HEK293 (cell line): ENCODE data around the gene PCDHA11.
"Not testable (repeated sequence)": the region's sequence is repeated elsewhere in the genome, so short reads cannot be mapped to it uniquely, and the experiment has no call there.

Experiments used
- CTCF ChIA-PET: fragments of 350-600 bp; formaldehyde crosslinking; extraction: SDS; loops from one replicate; lab custom pipeline; 2021; ENCODE audit warnings: antibody characterized with exemption; lab: Yijun Ruan, JAX
- POLR2A ChIA-PET: fragments of 300-600 bp; formaldehyde crosslinking; extraction: SDS; loops from one replicate; lab custom pipeline; 2020; ENCODE audit warnings: antibody characterized with exemption, inconsistent platforms; lab: Yijun Ruan, JAX
- H3K27ac ChIP-seq: fragments of 200-500 bp; sonication (Bioruptor generic); 2 replicates; pipeline ENCODE4 v1.5.1; 2014; ENCODE audit warnings: low read depth, low read length, control low read depth, inconsistent platforms; ENCODE audit errors: extremely low read depth
- H3K36me3 ChIP-seq, 2 experiments: fragments of 200-500 bp in 1 of 2; sonication (Bioruptor generic) in 1 of 2; 1 replicate in 1 of 2; 2 replicates in 1 of 2; pipeline ENCODE4 v1.5.1; 2014 to 2017; ENCODE audit warnings: inconsistent platforms in 2 of 2, low read length in 2 of 2; ENCODE audit not compliant: control insufficient read depth in 2 of 2, insufficient read depth in 1 of 2
- H3K4me1 ChIP-seq: fragments of 200-500 bp; sonication (Bioruptor generic); 2 replicates; pipeline ENCODE4 v1.5.1; 2014; ENCODE audit warnings: mild to moderate bottlenecking, low read length, inconsistent platforms; ENCODE audit not compliant: control insufficient read depth, insufficient read depth
- H3K4me3 ChIP-seq: 2 replicates; pipeline ENCODE4 v1.5.1; 2011; ENCODE audit warnings: low read depth, mild to moderate bottlenecking, control low read depth, low read length, moderate library complexity
- H3K9me3 ChIP-seq: fragments of 200-500 bp; sonication (Bioruptor generic); 2 replicates; pipeline ENCODE4 v1.5.1; 2014; ENCODE audit warnings: low read depth, low read length, inconsistent platforms; ENCODE audit not compliant: control insufficient read depth, insufficient read depth
- EGR2 ChIP-seq: fragments of 450-650 bp; formaldehyde crosslinking; IDR thresholded peaks from 2 replicates; pipeline ENCODE4 v1.5.1; 2016; ENCODE audit warnings: low read depth, missing biosample characterization, missing genetic modification characterization
- GFI1B ChIP-seq: fragments of 450-650 bp; formaldehyde crosslinking; IDR thresholded peaks from 2 replicates; pipeline ENCODE4 v1.5.1; 2016; ENCODE audit warnings: missing biosample characterization, missing genetic modification characterization
- GLIS1 ChIP-seq: fragments of 450-650 bp; formaldehyde crosslinking; IDR thresholded peaks from 2 replicates; pipeline ENCODE4 v1.5.1; 2016; ENCODE audit warnings: missing biosample characterization, missing genetic modification characterization
- KLF16 ChIP-seq: fragments of 450-650 bp; formaldehyde crosslinking; IDR thresholded peaks from 2 replicates; pipeline ENCODE4 v1.5.1; 2017; ENCODE audit warnings: missing biosample characterization, missing genetic modification characterization
- KLF8 ChIP-seq: fragments of 450-650 bp; formaldehyde crosslinking; IDR thresholded peaks from 2 replicates; pipeline ENCODE4 v1.5.1; 2016; ENCODE audit warnings: missing biosample characterization, missing genetic modification characterization
- OSR2 ChIP-seq: fragments of 450-650 bp; formaldehyde crosslinking; IDR thresholded peaks from 2 replicates; pipeline ENCODE4 v1.5.1; 2016; ENCODE audit warnings: missing biosample characterization, missing genetic modification characterization
- OVOL3 ChIP-seq: fragments of 450-650 bp; formaldehyde crosslinking; IDR thresholded peaks from 2 replicates; pipeline ENCODE4 v1.5.1; 2016; ENCODE audit warnings: missing biosample characterization, missing genetic modification characterization
- ZBTB7A ChIP-seq: fragments of 450-650 bp; formaldehyde crosslinking; IDR thresholded peaks from 2 replicates; pipeline ENCODE4 v1.5.1; 2016; ENCODE audit warnings: low read depth, missing biosample characterization, missing genetic modification characterization
- ZNF223 ChIP-seq: fragments of 450-650 bp; formaldehyde crosslinking; IDR thresholded peaks from 2 replicates; pipeline ENCODE4 v1.5.1; 2016; ENCODE audit warnings: missing biosample characterization, missing genetic modification characterization
- ZNF248 ChIP-seq: fragments of 450-650 bp; formaldehyde crosslinking; IDR thresholded peaks from 2 replicates; pipeline ENCODE4 v1.5.1; 2017; ENCODE audit warnings: missing biosample characterization, missing genetic modification characterization
- ZNF426 ChIP-seq: fragments of 450-650 bp; formaldehyde crosslinking; IDR thresholded peaks from 2 replicates; pipeline ENCODE4 v1.5.1; 2017; ENCODE audit warnings: missing biosample characterization, missing genetic modification characterization, mild to moderate bottlenecking, inconsistent platforms, moderate library complexity
- ZNF654 ChIP-seq: fragments of 450-650 bp; formaldehyde crosslinking; IDR thresholded peaks from 2 replicates; pipeline ENCODE4 v1.5.1; 2016; ENCODE audit warnings: low read depth, missing biosample characterization, missing genetic modification characterization
- ZNF76 ChIP-seq: fragments of 450-650 bp; formaldehyde crosslinking; IDR thresholded peaks from 2 replicates; pipeline ENCODE4; 2016; ENCODE audit warnings: low read depth, missing biosample characterization, missing genetic modification characterization, borderline replicate concordance
- ZNF830 ChIP-seq: fragments of 450-650 bp; IDR thresholded peaks from 2 replicates; pipeline ENCODE4 v1.5.0; 2018; ENCODE audit warnings: missing biosample characterization, missing genetic modification characterization, low read depth, mild to moderate bottlenecking, moderate library complexity
- TF ChIP-seq, protein P1 (sequence below): fragments of 450-650 bp; formaldehyde crosslinking; IDR thresholded peaks from 2 replicates; pipeline ENCODE4 v1.5.1; 2016; ENCODE audit warnings: missing biosample characterization, missing genetic modification characterization
- TF ChIP-seq, protein P2 (sequence below): fragments of 450-650 bp; formaldehyde crosslinking; conservative IDR thresholded peaks from 2 replicates; pipeline ENCODE4 v1.5.1; 2016; ENCODE audit warnings: low read depth, missing biosample characterization, missing genetic modification characterization
- TF ChIP-seq, protein P3 (sequence below): fragments of 450-650 bp; formaldehyde crosslinking; IDR thresholded peaks from 2 replicates; pipeline ENCODE4 v1.5.1; 2017; ENCODE audit warnings: missing biosample characterization, mild to moderate bottlenecking, missing genetic modification characterization, moderate library complexity

PCDHA11 gene

GRCh38 chr5:140828362-140828737 lies 40.4 kb upstream of the PCDHA11 start:
- POLR2A ChIA-PET: no interaction called here
- TF ChIP-seq ZNF830 (tag by site-specific recombination): no peak
- no peak for TF ChIP-seq ZNF76 (tag by site-specific recombination)
- TF ChIP-seq KLF8 (tag by site-specific recombination): no peak
- no peak for TF ChIP-seq OSR2
- TF ChIP-seq ZNF654: no peak
- no peak for TF ChIP-seq KLF16 (tag by site-specific recombination)
- TF ChIP-seq OVOL3: no peak
- no peak for TF ChIP-seq GFI1B (tag by site-specific recombination)
- TF ChIP-seq, protein P1, sequence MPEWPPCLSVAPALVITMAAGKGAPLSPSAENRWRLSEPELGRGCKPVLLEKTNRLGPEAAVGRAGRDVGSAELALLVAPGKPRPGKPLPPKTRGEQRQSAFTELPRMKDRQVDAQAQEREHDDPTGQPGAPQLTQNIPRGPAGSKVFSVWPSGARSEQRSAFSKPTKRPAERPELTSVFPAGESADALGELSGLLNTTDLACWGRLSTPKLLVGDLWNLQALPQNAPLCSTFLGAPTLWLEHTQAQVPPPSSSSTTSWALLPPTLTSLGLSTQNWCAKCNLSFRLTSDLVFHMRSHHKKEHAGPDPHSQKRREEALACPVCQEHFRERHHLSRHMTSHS (tag by site-specific recombination): no peak
- TF ChIP-seq ZNF426: no peak
- TF ChIP-seq, protein P2, sequence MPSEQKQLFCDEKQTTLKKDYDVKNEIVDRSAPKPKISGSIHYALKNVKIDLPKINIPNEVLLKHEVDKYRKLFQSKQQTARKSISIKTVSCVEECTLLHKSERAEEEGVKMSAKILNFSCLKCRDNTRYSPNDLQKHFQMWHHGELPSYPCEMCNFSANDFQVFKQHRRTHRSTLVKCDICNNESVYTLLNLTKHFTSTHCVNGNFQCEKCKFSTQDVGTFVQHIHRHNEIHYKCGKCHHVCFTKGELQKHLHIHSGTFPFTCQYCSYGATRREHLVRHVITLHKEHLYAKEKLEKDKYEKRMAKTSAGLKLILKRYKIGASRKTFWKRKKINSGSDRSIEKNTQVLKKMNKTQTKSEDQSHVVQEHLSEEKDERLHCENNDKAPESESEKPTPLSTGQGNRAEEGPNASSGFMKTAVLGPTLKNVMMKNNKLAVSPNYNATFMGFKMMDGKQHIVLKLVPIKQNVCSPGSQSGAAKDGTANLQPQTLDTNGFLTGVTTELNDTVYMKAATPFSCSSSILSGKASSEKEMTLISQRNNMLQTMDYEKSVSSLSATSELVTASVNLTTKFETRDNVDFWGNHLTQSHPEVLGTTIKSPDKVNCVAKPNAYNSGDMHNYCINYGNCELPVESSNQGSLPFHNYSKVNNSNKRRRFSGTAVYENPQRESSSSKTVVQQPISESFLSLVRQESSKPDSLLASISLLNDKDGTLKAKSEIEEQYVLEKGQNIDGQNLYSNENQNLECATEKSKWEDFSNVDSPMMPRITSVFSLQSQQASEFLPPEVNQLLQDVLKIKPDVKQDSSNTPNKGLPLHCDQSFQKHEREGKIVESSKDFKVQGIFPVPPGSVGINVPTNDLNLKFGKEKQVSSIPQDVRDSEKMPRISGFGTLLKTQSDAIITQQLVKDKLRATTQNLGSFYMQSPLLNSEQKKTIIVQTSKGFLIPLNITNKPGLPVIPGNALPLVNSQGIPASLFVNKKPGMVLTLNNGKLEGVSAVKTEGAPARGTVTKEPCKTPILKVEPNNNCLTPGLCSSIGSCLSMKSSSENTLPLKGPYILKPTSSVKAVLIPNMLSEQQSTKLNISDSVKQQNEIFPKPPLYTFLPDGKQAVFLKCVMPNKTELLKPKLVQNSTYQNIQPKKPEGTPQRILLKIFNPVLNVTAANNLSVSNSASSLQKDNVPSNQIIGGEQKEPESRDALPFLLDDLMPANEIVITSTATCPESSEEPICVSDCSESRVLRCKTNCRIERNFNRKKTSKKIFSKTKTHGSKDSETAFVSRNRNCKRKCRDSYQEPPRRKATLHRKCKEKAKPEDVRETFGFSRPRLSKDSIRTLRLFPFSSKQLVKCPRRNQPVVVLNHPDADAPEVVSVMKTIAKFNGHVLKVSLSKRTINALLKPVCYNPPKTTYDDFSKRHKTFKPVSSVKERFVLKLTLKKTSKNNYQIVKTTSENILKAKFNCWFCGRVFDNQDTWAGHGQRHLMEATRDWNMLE (tag by site-specific recombination): no peak
- no peak for TF ChIP-seq ZNF223 (tag by site-specific recombination)
- TF ChIP-seq ZNF248: no peak
- TF ChIP-seq EGR2 (tag by site-specific recombination): no peak
- no peak for TF ChIP-seq ZBTB7A
- TF ChIP-seq, all 188 proteins: peak for 0
- CTCF ChIA-PET: no interaction called here
- Histone ChIP-seq H3K9me3 (no peaks in the 10 kb centered on the region), H3K4me3 (no peak overlapping the region), H3K27ac (no peak overlapping the region), H3K36me3 (no peaks in the 10 kb centered on the region), H3K4me1 (no peaks in the 10 kb centered on the region)

GRCh38 chr5:140829511-140830501 lies 39.0 kb upstream of the PCDHA11 start:
- H3K9me3 ChIP-seq, POLR2A ChIA-PET, H3K36me3 ChIP-seq, H3K4me3 ChIP-seq, H3K4me1 ChIP-seq, H3K27ac ChIP-seq: not testable (repeated sequence)
- CTCF ChIA-PET: interaction anchor here (0.8 to 0.9 kb wide), 2 partner anchors 12 to 31 kb away, joined by 3 read pairs; no protein-coding TSS in a partner anchor

DNA sequence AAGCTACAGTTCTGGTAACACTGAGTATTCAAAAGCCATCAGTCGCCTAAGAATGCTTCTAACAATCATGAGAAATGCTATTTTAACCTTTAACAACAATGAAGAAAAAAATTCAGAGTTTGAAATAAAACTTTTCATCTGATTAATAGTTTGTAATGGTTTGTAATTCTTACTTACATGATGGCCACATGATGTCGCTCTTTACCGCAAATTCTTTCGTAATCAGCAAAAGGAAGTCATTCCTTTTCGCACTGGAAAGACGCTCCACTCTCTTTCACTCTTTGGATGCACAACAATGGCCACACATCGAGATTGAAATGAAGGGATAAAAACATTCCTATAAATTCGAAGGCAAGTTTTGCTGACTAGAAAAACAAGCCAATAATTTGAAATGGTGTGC lies 34.8 kb upstream of the PCDHA11 start, which contains the start of gene PCDHA7:
PCDHA7 (plus strand) TSS at position 277 of the 400 bp plus-strand sequence; CDS start at position 392, 115 bp downstream.
- no peaks in the 10 kb centered on the region for H3K4me1 ChIP-seq
- no peak within 1 kb of the TSS for H3K4me3 ChIP-seq
- TF ChIP-seq, protein P3, sequence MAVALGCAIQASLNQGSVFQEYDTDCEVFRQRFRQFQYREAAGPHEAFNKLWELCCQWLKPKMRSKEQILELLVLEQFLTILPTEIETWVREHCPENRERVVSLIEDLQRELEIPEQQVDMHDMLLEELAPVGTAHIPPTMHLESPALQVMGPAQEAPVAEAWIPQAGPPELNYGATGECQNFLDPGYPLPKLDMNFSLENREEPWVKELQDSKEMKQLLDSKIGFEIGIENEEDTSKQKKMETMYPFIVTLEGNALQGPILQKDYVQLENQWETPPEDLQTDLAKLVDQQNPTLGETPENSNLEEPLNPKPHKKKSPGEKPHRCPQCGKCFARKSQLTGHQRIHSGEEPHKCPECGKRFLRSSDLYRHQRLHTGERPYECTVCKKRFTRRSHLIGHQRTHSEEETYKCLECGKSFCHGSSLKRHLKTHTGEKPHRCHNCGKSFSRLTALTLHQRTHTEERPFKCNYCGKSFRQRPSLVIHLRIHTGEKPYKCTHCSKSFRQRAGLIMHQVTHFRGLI (tag by site-specific recombination): no peak
- no peak for TF ChIP-seq GLIS1
- TF ChIP-seq ZNF654: peak; percentile 12; the same call in 1 of the 2 replicates
- TF ChIP-seq, all 188 proteins: peak for 1
- CTCF ChIA-PET: interaction anchor here (1.1 kb wide), 1 partner anchor 35 kb away, joined by 3 read pairs; the partner anchor contains the start of gene PCDHA11
- no peak within 1 kb of the TSS for H3K27ac ChIP-seq
- POLR2A ChIA-PET: no interaction called here
- H3K36me3 ChIP-seq: no peaks in the 10 kb centered on the region
- H3K9me3 ChIP-seq: no peaks in the 10 kb centered on the region

GRCh38 chr5:140834439-140835008 lies 34.2 kb upstream of the PCDHA11 start:
- CTCF ChIA-PET: interaction anchor here (1.1 kb wide), 1 partner anchor 34 kb away, joined by 3 read pairs; the partner anchor contains the start of gene PCDHA11
- H3K4me1 ChIP-seq, POLR2A ChIA-PET, H3K27ac ChIP-seq, H3K4me3 ChIP-seq, H3K36me3 ChIP-seq, H3K9me3 ChIP-seq: not testable (repeated sequence)
